Left lung (tissue), 10 donors: ENCODE measurements around the gene LDHD. TPM values are rescaled to one million over a fixed set of nuclear protein-coding genes. Genes with fewer than 3 reads are reported as not detected.

Source experiments
- ATAC-seq: fragments of 200-7000 bp; cut with Tn5 transposase; one replicate; pipeline ENCODE4 v1.9.1; 2020; ENCODE audit warnings: moderate library complexity
- DNase-seq, 4 donors: peaks; one replicate each; pipeline ENCODE4 v3.0.0-alpha.2; 2013 to 2020
- H3K27ac ChIP-seq, 2 donors: fragments of 200-600 bp; sonication (generic) in 1 of 2; one replicate each; pipeline versions ENCODE4 v1.5.0 to v1.8.0; 2020 to 2021
- H3K27me3 ChIP-seq, 2 donors: fragments of 200-600 bp; sonication (generic) in 1 of 2; one replicate each; pipeline versions ENCODE4 v1.5.0 to v1.8.0; 2020 to 2021
- H3K36me3 ChIP-seq, 2 donors: fragments of 200-600 bp; sonication (generic) in 1 of 2; one replicate each; pipeline versions ENCODE4 v1.5.0 to v1.8.0; 2020 to 2021
- H3K4me1 ChIP-seq, 2 donors: fragments of 200-600 bp; one replicate each; pipeline ENCODE4 v1.8.0; 2021
- H3K4me3 ChIP-seq, 2 donors: fragments of 200-600 bp; sonication (generic) in 1 of 2; one replicate each; pipeline versions ENCODE4 v1.5.0 to v1.8.0; 2020 to 2021; ENCODE audit warnings: mild to moderate bottlenecking in 1 of 2
- H3K9me3 ChIP-seq, 2 donors: fragments of 200-600 bp; sonication (generic) in 1 of 2; one replicate each; pipeline versions ENCODE4 v1.5.0 to v1.8.0; 2020 to 2021
- intact Hi-C, 2 donors: fragments of 100-400 bp; cut with DNase I; formaldehyde crosslinking; loops; one replicate each; pipeline versions ENCODE4 v1.11.2 to v1.14.2; 2022
- polyA plus RNA-seq, 6 donors: library from polyadenylated mRNA; unstranded; fragments of 120-200 nt; gene quantifications; one replicate each; pipeline ENCODE4 v1.2.1, GENCODE V29; 2013; ENCODE audit not compliant: insufficient read length in 6 of 6
- total RNA-seq, 2 donors: library from RNA; stranded (reverse); fragmentation: NEBNext Ultra II Directional; extraction: Animal tissue kit (Norgen Biotek cat#: 25700); gene quantifications; one replicate each; pipeline ENCODE4 v1.2.1, GENCODE V29; 2021
- TF ChIP-seq, protein P1 (sequence below), 2 donors: fragments of 200-600 bp; sonication (generic) in 1 of 2; IDR thresholded peaks; one replicate each; pipeline versions ENCODE4 v1.5.0 to v1.8.0; 2021; ENCODE audit warnings: antibody characterized with exemption in 2 of 2
- donor health status: DM: no; HTN: yes; CAD: no.
- donor health status: DM: no; HTN: no; CAD: no.

Gene LDHD
- total and polyA plus RNA-seq, 8 donors = 1.6 to 9.9 (median 2.7) TPM

DNA sequence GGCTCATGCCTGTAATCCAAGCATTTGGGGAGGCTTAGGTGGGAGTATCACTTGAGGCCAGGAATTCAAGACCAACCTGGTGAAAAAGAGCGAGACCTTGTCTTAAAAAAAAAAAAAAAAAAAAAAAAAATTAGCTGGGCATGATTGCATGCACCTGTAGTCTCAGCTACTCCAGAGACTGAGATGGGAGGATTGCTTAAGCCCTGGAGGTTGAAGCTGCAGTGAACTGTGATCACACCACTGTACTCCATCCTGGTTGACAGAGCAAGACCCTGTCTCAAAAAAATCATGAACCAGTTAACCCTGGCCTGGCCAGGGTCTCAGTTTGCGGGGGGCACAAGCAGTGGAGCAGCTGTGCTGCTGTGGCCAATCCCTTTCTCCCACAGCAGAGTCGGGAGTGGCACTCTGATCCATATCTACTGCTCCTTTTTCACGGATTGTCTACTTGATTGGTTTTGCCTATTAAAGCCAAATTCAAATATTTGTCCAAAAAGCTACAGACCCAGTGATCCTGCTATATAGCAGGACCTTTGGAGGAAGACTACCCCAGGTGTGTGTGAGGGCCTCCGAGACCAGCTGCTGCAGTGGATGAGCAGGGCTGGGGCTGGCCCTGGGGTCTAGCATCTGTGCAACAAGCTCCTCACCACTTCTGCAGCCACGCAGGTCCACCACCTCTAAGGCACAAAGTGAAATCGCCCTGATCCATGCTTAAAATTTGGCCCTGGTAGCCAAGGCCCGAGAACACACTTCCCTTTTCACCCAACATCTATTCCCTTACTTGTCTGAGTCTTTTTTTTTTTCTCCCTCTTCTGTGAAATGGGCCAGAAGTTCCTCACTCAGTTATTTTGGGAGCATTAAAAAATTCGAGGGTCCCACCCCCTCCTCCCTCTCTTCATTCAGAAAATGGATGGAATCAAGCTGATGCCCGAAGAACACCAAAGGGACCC is 48.2 kb downstream of the LDHD start:
- Histone ChIP-seq H3K4me3 (no peak overlapping the region), H3K4me1 (peaks cover 6 to 43% of the 10 kb centered on the region in 2 donors), H3K36me3 (no peaks in the 10 kb centered on the region), H3K9me3 (no peaks in the 10 kb centered on the region), H3K27me3 (no peaks in the 10 kb centered on the region), H3K27ac (no peak overlapping the region)
- ATAC-seq (no peak), DNase-seq (no peak)
- TF ChIP-seq, protein P1, sequence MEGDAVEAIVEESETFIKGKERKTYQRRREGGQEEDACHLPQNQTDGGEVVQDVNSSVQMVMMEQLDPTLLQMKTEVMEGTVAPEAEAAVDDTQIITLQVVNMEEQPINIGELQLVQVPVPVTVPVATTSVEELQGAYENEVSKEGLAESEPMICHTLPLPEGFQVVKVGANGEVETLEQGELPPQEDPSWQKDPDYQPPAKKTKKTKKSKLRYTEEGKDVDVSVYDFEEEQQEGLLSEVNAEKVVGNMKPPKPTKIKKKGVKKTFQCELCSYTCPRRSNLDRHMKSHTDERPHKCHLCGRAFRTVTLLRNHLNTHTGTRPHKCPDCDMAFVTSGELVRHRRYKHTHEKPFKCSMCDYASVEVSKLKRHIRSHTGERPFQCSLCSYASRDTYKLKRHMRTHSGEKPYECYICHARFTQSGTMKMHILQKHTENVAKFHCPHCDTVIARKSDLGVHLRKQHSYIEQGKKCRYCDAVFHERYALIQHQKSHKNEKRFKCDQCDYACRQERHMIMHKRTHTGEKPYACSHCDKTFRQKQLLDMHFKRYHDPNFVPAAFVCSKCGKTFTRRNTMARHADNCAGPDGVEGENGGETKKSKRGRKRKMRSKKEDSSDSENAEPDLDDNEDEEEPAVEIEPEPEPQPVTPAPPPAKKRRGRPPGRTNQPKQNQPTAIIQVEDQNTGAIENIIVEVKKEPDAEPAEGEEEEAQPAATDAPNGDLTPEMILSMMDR (IDR thresholded peaks at IDR 0.05) = no peak
- intact Hi-C loops = no loop called here

DNA sequence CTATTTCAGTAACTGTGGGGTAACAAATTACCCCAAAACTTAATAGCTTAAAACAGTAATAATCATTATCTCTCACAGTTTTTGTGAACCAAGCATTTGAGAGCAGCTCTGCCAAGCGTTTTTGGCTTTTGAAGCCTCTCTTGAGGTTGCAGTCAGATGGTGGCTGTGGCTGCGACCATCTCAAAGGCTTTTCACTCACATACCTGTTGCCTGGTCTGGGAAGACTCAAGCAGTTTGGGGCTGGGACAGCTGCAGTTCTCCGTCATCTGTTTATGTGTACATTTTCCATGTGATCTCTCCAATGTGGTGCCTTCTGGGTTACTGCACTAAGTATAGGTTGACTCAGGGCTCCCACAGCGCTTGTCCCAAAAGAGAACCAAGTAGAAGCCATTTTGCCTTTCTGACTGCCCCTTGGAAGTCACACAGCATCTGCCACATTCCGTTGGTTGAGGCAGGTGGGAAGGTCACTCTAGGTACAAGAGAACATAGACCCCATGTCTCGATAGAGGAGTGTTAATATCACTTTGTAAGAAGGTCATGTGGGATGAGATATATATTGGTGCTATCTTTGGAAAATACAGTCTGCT is 49.6 kb downstream of the LDHD start:
- Histone ChIP-seq H3K4me3 (no peak overlapping the region), H3K27ac (no peak overlapping the region), H3K27me3 (no peaks in the 10 kb centered on the region), H3K9me3 (no peaks in the 10 kb centered on the region), H3K36me3 (no peaks in the 10 kb centered on the region), H3K4me1 (peaks cover 15 to 54% of the 10 kb centered on the region in 2 donors)
- TF ChIP-seq, protein P1 (IDR thresholded peaks at IDR 0.05) = no peak
- ATAC-seq (no peak), DNase-seq (no peak)
- intact Hi-C loops = no loop called here

DNA sequence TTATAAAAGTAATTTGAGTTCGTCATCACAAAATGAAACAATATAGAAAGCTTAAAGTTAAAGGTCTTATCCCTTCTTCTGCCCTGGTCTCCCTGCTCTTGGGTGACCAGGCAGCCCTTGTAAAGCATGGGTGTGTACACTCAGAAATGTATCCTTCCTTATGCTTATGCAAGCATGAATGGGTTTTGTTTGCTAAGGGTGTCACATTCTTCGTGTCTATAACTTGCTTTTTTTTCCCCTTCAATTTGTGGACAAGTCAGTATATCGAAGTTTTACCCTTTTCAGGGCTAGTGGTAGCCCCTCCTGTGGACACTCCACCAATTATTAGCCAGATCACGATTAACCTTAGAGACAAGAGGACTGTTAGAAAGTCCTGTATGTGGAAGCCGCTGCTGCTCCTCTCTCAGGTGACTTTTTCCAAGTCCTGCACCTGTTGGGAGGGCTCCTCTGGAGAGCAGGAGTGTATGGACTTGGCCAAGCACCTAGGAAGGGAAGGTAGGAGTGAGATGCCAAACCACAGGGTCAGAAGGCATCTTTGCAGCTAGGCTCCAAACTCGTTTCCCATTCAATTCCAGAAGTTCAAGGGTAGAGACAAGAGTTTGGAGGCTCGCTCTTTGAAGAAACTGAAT is 50.9 kb downstream of the LDHD start:
- peak; percentile 78 for ATAC-seq
- H3K4me3 ChIP-seq = no peak overlapping the region

DNA sequence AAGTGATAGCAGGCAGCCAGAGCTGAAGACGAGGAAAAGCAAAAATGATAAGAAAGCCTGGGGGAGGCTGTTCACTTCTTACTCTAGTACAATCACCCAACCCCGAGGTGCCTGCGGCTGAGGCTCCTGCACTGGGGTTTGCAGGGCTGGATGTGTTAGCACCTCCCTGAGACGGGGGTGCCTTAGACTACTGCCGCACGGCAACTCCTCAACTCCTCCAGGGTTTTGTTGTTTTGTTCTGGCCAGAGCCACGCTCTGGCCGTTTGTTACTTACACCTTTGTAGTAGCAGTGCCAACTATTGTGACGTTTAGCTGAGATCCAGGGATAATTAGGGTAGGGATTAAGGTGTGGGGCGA is 51.5 kb downstream of the LDHD start:
- intact Hi-C loops = no loop called here
- ATAC-seq (peak; percentile 31), DNase-seq (no peak)
- TF ChIP-seq, protein P1 (IDR thresholded peaks at IDR 0.05) = no peak
- H3K4me1 ChIP-seq = peaks cover 19 to 65% of the 10 kb centered on the region in 2 donors
- no peaks in the 10 kb centered on the region for H3K9me3 ChIP-seq
- H3K27ac ChIP-seq = peak overlapping the region; percentile 70 to 75
- H3K4me3 ChIP-seq = no peak overlapping the region
- no peaks in the 10 kb centered on the region for H3K36me3 ChIP-seq
- H3K27me3 ChIP-seq = no peaks in the 10 kb centered on the region

More for the DNA sequence above, 50.9 kb downstream of the LDHD start:
- TF ChIP-seq, protein P1 (IDR thresholded peaks at IDR 0.05) = no peak
- no peaks in the 10 kb centered on the region for H3K9me3 ChIP-seq
- no peaks in the 10 kb centered on the region for H3K27me3 ChIP-seq
- H3K36me3 ChIP-seq = no peaks in the 10 kb centered on the region
- H3K4me1 ChIP-seq = peaks cover 19 to 66% of the 10 kb centered on the region in 2 donors
- peak in 1 of 4 donors; percentile 45 for DNase-seq
- H3K27ac ChIP-seq = peak overlapping the region; percentile 70 to 75
- intact Hi-C loops = no loop called here
